GM18498 (cell line): ENCODE results near the gene RHOG.
A peak's percentile ranks its signal among the peaks of the same experiment; 100 is the strongest.
"Not testable (repeated sequence)": the region's sequence is repeated elsewhere in the genome, so short reads cannot be mapped to it uniquely, and the experiment has no call there.

Source experiments
- ATAC-seq: cut with Tn5 transposase; IDR thresholded peaks from one replicate; pipeline ENCODE4 v1.9.1; 2021; ENCODE audit warnings: mild to moderate bottlenecking, moderate library complexity; ENCODE audit not compliant: unreplicated experiment

RHOG gene

DNA sequence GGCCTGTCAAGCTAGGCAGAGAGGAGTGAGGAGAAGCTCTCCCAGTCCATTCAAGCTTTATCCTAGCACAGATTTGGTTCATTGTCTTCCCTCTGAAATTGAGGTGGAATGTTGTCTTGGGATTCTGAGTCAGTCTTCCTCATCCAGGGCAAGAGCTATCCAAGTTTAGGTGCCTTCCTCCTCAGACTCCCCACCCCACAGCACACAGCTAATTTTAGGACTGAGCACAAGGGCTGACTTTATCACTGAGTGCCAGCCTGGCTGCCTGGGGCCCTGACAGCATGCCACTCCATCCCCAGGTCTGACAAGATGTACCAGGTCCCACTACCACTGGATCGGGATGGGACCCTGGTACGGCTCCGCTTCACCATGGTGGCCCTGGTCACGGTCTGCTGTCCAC is 29.8 kb downstream of the RHOG start:
- no peak for ATAC-seq

DNA sequence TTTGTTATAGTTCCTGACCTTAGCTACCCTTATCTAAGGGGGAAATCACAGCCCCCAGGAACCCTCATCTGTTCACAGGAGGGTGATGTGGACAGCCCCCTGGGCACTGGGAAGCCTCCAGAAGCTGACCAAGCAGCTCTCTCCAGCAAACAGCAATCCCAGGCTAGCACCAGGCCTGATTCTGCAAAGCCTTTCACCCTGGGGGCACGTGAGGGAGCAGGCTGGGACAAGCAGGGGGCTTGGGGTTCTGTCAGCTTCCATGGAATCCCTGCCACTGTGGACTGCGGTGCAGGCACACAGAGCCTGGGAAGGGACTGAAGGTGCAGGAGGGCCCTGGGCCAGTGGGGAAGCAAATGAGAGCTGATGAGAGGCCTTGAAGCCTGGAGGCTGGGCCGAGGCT is 30.3 kb downstream of the RHOG start:
- no peak for ATAC-seq

DNA sequence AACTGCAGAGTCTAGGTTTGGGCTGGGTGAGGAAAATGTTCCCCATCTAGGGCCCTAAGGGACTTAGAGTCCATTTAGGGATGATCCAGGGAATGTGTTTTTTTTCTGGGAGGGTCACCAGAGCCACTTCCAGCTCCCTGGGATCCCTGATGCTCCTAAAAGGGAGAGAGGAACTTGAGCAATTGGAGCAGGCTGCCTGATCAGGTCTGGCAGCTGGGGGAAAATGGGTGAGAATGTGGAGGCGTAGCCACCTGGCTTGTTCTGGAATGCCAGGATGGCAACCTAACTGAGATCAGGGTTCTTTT is 31.2 kb downstream of the RHOG start:
- ATAC-seq: no peak

DNA sequence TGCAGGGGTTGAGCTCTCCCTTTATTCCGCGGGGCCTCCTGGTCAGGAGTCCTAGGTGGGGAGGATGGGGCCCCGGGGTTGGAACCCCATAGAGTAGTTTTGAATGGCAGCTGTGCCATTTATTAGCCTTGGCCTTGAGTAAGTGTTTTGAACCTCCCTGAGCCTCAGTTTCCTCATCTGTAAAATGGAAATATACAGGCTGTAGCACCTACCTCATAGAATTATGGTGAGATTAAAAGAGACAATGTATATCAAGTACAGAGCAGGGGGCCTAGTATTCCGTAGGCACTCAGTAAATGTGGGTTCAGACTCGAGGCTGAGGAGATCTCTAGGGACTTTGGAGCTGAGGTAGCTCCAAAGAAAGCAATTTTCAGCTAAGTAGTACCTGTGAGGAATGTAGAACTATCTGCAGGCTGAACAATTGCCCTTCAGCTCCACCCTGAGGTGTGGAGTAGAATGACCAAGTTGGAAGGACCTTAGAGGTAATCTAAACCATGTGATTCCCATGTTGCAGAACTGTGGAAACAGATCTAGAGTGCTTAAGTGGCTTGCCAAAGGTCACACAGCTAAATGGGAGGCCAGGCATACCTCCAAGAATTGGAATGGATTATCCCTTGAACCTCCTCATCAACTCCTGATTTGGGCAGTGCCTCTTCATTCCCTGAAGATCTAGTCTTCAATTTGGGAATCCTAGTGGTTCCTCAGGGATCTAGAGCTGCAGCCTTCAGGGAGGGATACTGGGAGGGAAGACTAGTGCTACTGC is 31.7 kb downstream of the RHOG start:
- peak; percentile 74 for ATAC-seq

DNA sequence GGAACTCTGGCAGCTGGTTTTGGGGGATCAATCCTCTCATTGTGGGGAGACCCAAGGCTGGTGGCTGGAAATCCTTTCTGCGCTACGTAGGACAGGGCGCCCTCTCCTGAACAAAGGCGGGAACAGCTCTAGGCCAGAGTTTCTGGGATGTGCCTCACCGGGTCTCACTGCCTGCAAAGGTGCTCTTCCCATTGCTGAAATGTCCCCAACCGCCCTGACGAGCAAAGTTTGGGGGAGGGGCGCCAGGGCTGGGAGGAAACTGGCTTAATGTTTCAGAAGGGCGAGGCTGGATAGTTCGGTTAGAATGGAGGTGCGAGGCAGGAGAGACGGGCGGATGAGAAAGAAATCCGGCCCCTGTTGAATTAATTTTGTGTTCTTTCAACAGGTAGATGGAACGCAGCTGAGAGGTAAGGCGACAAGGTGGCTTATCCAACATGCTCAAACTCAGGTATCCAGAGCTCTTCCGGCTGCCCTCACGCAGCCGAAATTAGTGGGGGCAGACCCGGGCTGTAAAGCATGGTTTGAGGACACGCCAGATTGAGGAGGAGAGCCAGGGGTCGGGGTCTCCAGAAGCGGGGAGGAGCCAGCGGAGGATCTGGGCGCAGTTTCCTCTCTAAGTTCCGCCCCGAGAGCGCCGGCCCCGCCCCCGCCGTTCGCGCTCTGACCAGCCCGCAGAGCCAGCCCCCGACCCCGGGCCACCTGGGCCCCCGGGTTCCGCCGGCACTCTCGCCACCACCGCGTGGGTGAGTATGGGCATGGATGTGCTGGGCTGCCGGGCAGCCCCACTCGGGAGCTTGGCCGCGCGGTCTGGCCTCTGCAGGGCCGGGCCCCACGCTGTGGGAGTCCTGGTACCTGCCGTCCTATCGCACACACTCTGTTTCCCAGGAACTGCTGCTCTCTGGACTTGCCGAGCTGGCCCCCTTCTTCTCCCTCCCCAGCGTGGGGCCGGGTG is 32.6 kb downstream of the RHOG start, which contains the start of gene PGAP2:
Gene PGAP2 (plus strand): TSS at position 652 of the 952 bp plus-strand sequence. CDS start 2,700 bp downstream, outside the sequence.
- peak; percentile 74 for ATAC-seq

DNA sequence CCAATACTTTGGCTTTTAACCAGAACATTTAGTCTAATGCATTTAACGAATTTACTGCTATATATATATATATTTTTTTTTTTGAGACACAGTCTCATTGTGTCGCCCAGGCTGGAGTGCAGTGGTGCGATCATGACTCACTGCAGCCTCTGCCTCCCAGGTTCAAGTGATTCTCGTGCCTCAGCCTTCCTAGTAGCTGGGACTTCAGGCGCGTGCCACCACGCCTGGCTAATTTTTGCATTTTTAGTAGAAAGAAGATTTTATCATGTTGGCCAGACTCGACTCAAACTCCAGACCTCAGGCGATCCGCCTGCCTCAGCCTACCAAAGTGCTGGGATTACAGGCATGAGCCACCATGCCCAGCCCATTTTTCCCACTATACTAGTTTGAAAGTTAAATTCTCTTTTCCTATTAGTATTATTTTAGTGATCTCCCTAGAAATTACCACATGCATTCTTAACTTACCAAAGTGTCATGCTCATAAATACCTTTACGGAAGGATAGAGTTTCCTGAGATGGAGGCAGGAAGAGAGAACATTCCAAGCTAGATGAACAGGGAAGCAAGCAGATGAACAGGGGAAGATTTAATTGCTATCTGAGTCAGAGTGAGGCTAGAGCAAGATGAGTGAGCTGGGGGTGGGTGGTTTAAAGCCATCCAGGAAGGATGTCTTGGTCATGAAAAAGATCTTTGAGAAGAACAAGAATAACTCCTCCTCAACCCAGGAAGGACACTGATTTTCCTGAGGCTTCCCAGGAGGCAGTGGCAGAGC is 36.8 kb downstream of the RHOG start:
- ATAC-seq: no peak

DNA sequence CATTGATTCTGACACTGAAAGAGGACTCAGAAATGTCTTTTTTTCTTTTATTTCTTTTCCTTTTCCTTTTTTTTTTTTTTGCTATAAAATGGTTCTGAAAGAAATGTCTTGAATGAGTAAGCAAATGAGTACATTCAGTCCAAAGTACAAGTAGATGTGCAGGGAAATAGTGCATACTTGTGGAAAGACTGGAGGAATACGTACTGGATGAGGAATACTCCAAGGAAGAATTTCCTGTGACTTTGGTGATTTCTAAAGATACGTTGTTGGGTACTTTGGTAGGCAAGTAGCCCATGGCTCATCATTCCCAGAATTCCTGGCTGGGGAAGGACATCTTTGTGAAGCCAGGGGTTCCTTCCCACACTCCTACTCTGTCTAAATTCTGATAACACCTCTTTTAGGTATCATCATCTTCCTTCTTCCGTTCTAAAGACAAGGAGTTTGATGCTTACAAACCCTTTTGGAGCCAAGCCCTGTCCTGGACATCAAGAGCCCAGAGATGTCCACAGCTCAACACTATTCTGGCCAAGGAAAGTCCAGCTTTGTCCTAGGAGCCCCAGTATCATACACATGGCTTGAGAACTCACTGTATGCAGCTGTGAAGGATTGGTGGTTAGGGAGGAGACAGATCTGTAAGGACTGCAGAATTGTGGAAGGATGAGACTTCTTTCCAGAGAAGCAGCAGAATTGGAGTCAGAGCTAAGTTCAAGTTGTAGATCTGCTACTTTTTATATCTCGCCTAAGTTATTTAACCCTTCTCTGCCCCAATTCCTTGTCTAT is 38.6 kb downstream of the RHOG start:
- ATAC-seq: no peak

DNA sequence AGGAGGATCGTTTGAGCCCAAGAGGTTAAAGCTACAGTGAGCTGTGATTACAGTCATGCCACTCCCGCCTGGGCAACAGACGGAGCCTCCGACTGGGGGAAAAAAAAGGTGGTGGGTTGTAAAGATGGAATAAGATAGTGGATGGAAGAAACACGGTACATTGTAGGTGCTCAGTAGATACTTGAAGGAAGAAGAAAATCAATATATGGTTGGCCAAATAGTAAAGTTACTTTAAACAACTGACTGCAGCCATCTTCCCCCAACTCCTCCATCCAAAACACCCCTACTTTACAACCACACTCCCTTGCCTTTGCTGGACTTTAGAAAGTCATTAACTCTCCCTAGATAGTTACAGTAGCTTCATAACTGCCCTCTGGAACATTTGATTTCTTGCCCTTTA is 40.9 kb downstream of the RHOG start:
- no peak for ATAC-seq

DNA sequence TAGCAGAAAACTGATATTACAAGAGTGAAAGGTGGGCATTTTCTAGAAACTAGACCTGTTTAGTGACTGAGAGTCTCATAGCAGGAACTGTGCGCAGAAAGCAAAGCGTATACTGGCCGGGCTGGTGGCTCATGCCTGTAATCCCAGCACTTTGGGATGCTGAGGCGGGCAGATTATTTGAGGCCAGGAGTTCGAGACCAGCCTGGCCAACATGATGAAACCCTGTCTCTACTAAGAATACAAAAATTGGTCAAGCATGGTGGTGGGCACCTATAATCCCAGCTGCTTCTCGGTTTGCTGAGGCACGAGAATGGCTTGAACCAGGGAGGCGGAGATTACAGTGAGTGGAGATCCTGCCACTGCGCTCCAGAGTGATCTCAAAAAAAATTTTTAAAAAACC is 41.6 kb downstream of the RHOG start:
- ATAC-seq: no peak

DNA sequence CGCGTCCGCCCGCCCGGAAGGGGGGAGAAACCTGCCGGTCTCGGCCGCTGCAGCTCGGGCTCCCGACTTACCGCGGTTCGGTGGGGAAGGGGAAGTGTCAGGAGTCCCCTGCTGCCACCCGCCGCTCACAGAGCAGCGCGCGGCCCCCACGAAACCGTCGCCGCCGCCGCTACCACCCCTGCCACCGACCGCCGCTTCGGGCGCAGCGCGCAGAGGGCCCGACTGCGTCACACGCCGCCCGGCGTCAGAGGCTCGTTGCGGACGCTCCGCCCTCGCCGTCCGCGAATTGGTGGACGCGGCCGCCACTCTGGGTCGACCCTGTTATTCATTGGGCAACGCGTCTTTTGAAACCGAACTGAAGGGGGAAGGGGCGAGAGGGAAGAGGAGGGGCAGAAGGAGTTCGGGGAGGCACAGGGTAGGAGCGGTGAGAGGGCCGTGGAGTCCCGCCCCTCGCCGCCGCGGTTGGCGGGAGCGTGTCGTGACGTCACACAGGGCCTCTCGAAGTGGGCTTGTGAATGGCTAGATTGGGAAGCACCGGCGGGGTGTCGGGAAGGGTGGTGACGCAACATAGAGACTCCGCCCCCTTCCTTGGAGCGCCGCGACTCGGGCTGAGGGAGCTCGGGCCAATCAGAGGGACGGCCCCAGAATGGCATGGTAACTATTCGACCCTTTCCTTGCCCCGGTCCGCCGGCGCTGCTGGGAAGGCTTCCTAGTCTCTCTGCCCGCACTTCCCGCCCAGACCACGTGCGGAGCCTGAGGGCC is 43.2 kb downstream of the RHOG start, which contains the start of gene NUP98:
Gene NUP98 (minus strand): TSS at position 226 of the 762 bp plus-strand sequence. CDS start 15,437 bp downstream, outside the sequence.
- ATAC-seq: peak; percentile 95

DNA sequence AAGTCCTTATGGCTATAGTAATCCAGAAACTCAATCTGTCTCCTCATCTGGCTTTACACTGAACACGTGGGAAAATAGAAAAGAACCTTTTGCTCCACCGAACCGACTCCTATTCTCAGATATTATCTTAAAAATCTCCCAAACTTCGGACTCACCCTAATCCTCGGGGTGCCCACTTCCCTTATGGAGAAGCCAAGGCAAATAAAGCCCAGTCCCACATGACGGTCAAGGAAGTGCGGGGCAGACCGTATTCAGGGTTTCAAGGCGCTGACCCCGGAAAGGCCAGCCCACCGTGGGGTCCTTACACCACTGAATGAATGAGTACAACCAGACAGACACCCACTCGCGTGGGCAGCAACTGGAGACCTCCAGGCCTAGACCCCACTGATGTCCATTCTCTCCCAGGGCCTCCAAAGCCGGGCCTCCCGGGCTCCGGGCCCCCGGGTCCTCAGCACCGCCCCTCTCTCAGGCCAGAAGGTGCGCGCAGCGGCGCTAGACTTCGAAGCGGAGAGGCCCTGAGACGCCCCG is 43.9 kb downstream of the RHOG start:
- ATAC-seq: peak; percentile 38

DNA sequence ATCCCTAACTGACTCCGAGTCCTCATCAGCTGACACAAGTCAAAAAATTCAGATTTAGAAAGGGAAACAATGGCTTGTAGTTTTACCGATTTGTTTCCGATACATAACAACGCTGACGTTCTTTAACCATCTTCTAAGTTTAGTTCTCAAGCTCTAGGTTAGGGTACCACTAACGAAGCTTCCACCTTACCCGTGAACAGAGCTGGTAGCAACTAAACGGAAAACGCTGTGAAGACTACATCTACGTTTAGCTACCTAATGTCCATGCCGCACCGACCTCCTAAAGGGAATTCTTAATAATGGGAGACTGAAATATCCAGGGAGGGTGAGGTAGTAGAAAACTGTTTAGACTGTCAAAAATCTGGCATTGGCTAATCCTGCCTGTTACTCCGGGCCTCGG is 44.4 kb downstream of the RHOG start:
- no peak for ATAC-seq

DNA sequence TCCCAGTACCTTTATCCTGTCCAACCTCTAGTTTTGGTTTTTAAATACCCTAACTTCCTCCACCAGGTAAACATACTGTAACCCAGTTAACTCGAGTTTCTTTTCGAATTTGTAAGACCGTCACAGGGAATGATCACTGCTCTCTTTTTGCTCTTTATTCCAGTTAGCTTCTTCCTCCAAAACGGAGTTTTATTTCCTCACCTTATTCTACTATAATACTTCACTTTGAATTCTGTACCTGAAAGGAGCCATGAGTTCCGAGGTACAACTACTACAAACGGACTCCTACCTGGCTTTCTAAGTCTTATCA is 44.8 kb downstream of the RHOG start:
- no peak for ATAC-seq

DNA sequence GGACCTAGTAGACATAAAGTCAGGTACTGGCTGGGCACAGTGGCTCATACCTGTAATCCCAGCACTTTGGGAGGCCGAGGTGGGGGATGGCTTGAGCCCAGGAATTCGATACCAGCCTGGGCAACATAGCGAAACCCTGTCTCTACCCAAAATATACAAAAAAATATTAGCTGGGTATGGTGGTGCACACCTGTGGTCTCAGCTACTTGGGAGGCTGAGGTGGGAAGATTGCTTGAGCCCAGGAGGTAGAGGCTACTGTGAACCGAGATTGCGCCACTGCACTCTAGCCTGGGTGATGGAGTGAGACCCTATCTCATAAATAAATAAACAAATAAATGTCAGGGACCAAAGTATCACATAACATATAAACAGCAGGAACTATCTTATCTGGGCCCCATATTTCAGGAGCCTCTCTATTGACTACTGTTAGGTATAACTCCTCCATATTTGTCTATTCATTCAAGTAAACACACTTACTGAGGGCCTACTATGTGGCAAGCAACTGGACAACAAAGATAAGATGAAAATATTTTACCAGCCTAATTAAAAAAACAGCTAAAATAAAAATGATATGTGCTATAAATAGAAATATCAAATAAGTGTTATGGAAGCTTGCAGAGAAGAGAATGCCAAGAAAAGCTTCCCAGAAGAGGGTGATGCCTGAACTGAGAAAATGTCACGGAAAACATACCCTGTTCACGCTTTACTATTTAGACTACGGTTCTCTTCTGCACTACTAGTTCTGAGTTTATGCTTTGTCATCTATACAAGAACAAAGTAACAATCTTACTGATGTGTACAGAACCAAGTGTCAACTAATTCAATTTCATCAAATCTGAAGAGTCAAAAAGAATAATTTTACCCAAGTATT is 45.4 kb downstream of the RHOG start:
- no peak for ATAC-seq

DNA sequence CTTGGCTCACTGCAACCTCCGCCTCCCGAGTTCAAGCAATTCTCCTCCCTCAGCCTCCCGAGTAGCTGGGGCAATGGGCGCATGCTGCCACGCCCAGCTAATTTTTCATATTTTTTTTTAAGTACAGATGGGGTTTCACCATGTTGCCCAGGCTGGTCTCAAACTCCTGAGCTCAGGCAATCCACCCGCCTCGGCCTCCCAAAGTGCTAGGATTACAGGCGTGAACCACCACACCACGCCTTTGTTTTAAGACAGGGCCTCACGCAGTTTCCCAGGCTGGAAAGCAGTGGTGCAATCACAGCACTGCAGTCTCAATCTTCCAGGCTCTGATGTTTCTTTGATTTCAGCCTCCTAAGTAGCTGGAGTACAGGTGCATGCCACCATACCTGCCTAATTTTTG is 46.4 kb downstream of the RHOG start:
- ATAC-seq: not testable (repeated sequence)

DNA sequence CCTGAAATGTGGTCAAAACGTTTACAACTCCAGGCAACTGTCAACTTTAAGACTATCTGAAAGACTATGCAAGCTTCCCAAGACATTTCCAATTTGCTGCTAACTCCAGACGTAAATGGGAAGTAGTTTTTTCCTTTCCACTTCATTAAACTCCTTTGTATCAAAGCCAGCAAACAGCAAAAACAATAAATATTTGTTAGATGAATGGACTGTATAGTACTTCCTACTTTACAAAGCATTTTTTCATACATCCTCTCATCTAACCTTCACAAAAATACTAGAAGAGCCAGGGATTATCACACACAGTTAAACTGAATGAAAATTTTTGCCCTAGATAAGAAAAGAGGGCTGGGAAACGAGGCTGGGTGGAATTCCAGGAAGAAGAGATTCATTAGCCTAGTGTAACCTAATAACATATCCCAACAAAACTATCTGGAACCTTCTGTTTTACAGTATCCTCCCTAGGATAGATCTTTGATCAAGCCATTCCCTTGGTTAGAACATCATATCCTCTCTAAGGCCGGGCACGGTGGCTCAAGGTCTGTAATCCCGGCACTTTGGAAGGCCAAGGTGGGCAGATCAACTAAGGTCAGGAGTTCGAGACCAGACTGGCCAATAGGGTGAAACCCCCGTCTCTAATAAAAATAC is 53.9 kb downstream of the RHOG start:
- ATAC-seq: no peak

DNA sequence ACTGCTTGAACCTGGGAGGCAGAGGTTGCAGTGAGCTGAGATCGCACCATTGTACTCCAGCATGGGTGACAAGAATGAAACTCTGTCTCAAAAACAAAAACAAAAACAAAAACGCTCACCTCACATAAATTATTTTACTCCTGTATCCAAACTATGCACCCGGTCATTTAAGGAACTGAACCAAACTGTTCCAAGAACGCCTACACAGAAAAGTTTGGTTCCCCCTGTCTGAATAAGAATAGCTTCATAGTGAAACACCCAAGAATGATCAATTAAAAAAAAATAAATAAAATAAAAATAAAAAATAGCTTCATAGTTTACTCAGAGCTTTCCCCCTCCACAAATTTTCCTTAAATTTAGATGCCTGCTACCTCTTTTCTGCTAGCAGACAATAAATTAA is 57.1 kb downstream of the RHOG start:
- no peak for ATAC-seq

DNA sequence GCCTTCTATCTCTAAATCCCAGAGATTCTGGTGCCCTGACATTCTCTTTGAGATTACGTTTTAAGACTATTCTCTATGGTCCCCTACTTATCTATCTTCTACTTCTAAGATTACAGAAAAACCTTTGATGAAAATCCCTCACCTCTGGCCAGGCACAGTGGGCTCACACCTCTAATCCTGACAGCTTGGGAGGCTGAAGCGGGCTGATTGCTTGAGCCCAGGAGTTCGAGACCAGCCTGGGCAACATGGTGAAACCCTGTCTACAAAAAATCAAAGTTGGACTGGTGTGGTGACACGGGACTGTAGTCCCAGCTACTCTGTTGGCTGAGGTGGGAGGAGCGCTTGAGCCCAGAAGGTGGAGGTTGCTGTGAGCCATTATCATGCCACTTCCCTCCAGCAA is 57.8 kb downstream of the RHOG start:
- ATAC-seq: no peak
